Osteoblast (primary cell): ENCODE results near the gene CR2. TPM values are rescaled to one million over a fixed set of nuclear protein-coding genes. Genes with fewer than 3 reads are reported as not detected.

Experiments
- DNase-seq: peaks from one replicate; pipeline ENCODE4 v3.0.0; 2011; ENCODE audit warnings: low spot score, mixed read lengths; ENCODE audit not compliant: insufficient read length; ENCODE audit errors: missing footprints
- H2AFZ ChIP-seq: 2 replicates; pipeline ENCODE4 v1.6.0; 2011; ENCODE audit warnings: mild to moderate bottlenecking, low read length
- H3K27ac ChIP-seq: 2 replicates; pipeline ENCODE4 v1.5.1; 2011; ENCODE audit warnings: mild to moderate bottlenecking, low read depth, low read length, moderate library complexity
- H3K27me3 ChIP-seq: 2 replicates; pipeline ENCODE4 v1.6.0; 2012; ENCODE audit warnings: mild to moderate bottlenecking, control low read depth, inconsistent platforms, low read length, moderate library complexity; ENCODE audit not compliant: insufficient read depth
- H3K36me3 ChIP-seq: 2 replicates; pipeline ENCODE4 v1.5.1; 2011; ENCODE audit warnings: mild to moderate bottlenecking, low read length, control low read depth, moderate library complexity; ENCODE audit not compliant: insufficient read depth
- H3K4me1 ChIP-seq: 2 replicates; pipeline ENCODE4 v1.5.1; 2011; ENCODE audit warnings: mild to moderate bottlenecking, low read length, control low read depth, moderate library complexity; ENCODE audit not compliant: insufficient read depth
- H3K4me2 ChIP-seq: 2 replicates; pipeline ENCODE4 v1.6.0; 2011; ENCODE audit warnings: mild to moderate bottlenecking, low read length; ENCODE audit not compliant: insufficient read depth
- H3K4me3 ChIP-seq: fragments of 200-600 bp; sonication (generic); 3 replicates; pipeline ENCODE4 v1.5.1; 2012; ENCODE audit warnings: mild to moderate bottlenecking, low read length, inconsistent platforms; ENCODE audit not compliant: insufficient read depth
- H3K79me2 ChIP-seq: 2 replicates; pipeline ENCODE4 v1.6.0; 2012; ENCODE audit warnings: mild to moderate bottlenecking, low read length, control low read depth, inconsistent platforms; ENCODE audit not compliant: insufficient read depth
- H3K9me3 ChIP-seq: 2 replicates; pipeline ENCODE4 v1.5.1; 2011; ENCODE audit warnings: low read depth, low read length, control low read depth
- H4K20me1 ChIP-seq: 2 replicates; pipeline ENCODE4 v1.6.0; 2012; ENCODE audit warnings: mild to moderate bottlenecking, low read length, control low read depth; ENCODE audit not compliant: insufficient read depth
- total RNA-seq: library from RNA; depleted of rRNA; stranded (reverse); fragments of >200 nt; gene quantifications from 2 replicates; pipeline ENCODE4 v1.2.3, GENCODE V29; 2012
- TF ChIP-seq, protein P1 (sequence below): IDR thresholded peaks from 2 replicates; pipeline ENCODE4 v1.5.1; 2011; ENCODE audit warnings: mild to moderate bottlenecking, low read depth, low read length, moderate library complexity; ENCODE audit errors: extremely low read depth

Gene CR2
- total RNA-seq, 1 donor: not detected

DNA sequence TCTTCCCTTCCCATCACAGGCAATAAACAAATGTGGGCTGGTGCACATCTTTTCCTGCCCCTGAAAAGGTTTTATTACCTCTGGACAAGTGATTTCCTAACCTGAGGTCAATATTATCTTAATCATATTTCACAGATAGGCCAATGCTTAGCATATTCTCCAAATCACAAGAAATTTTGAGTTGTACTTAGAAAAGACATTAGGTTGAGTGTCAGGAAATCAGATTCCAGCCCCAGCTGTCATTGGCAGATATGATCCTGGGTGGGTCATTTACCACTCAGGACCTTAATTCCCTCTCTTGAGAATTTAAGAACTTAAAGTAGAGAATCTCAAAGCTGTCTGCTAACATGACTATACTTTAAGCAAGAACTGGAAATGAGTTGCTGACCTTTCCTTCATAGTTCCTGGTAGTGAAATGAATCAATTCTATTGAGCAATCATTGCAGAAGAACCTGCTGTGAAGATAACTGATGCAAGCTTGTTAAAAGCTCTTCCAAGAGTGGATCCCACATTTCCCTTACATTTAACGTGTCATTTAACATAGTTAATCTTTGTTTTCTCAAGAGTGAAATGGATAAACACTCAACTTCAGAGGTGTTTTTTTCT is 46.4 kb upstream of the CR2 start:
- DNase-seq: no peak
- no peaks in the 10 kb centered on the region for H4K20me1 ChIP-seq

DNA sequence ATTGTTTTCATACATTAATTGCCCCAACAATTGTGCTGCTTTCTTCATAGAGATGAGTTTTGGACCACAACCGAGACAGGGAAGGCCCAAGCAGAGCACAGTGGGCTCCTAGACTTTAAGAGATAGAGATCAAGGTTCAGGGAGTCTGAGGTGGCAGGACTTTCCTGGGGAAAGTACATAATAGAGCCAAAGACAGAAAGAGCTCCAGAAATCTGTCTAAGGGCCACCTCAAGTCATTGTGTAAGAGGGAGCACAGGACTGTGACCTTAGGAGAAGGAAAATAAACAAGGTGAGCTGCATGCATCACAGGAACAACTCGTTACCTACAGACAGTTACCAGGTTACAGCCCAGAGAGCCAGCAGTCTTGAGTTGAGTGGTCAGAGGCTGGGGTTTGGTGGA is 41.3 kb upstream of the CR2 start:
- no peak overlapping the region for H3K27ac ChIP-seq
- H3K79me2 ChIP-seq: no peaks in the 10 kb centered on the region
- H3K9me3 ChIP-seq: no peaks in the 10 kb centered on the region
- H3K4me2 ChIP-seq: no peak overlapping the region
- H4K20me1 ChIP-seq: no peaks in the 10 kb centered on the region
- no peak for DNase-seq
- TF ChIP-seq, protein P1, sequence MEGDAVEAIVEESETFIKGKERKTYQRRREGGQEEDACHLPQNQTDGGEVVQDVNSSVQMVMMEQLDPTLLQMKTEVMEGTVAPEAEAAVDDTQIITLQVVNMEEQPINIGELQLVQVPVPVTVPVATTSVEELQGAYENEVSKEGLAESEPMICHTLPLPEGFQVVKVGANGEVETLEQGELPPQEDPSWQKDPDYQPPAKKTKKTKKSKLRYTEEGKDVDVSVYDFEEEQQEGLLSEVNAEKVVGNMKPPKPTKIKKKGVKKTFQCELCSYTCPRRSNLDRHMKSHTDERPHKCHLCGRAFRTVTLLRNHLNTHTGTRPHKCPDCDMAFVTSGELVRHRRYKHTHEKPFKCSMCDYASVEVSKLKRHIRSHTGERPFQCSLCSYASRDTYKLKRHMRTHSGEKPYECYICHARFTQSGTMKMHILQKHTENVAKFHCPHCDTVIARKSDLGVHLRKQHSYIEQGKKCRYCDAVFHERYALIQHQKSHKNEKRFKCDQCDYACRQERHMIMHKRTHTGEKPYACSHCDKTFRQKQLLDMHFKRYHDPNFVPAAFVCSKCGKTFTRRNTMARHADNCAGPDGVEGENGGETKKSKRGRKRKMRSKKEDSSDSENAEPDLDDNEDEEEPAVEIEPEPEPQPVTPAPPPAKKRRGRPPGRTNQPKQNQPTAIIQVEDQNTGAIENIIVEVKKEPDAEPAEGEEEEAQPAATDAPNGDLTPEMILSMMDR: no peak
- H3K4me3 ChIP-seq: no peak overlapping the region
- H3K36me3 ChIP-seq: no peaks in the 10 kb centered on the region
- no peaks in the 10 kb centered on the region for H3K27me3 ChIP-seq
- H3K4me1 ChIP-seq: no peaks in the 10 kb centered on the region
- H2AFZ ChIP-seq: no peak overlapping the region

More for the DNA sequence above, 46.4 kb upstream of the CR2 start:
- no peaks in the 10 kb centered on the region for H3K4me1 ChIP-seq
- H3K79me2 ChIP-seq: no peaks in the 10 kb centered on the region
- H3K36me3 ChIP-seq: no peaks in the 10 kb centered on the region
- H3K27ac ChIP-seq: no peak overlapping the region
- no peaks in the 10 kb centered on the region for H3K9me3 ChIP-seq
- H3K27me3 ChIP-seq: no peaks in the 10 kb centered on the region
- TF ChIP-seq, protein P1: no peak
- H3K4me2 ChIP-seq: no peak overlapping the region
- no peak overlapping the region for H3K4me3 ChIP-seq
- no peak overlapping the region for H2AFZ ChIP-seq

DNA sequence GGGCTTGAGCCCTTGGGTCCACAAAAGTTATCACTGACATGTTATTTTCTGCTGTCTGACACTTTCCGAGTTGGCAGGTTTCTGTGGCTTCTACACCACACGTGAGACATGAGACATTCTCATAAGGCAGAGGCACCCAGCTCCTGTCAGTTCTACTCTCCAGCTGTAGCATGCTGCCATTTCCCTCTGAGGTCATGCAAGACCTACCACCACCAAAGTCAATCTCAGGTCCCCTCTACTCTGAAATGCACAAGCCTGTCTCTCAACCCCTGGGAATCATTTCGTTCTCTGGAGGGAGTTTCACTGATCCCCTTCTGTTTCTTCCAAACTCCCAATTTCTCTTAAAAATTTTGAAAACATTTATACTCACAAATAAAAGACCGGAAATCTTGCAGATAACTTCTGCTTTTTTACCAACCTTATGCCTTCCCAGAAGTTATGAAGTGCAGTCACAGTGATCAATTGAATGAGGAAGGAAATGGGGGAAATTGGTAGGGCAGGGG is 39.5 kb upstream of the CR2 start:
- TF ChIP-seq, protein P1: no peak
- H3K79me2 ChIP-seq: no peaks in the 10 kb centered on the region
- no peak overlapping the region for H3K27ac ChIP-seq
- H3K36me3 ChIP-seq: no peaks in the 10 kb centered on the region
- H3K27me3 ChIP-seq: no peaks in the 10 kb centered on the region
- H4K20me1 ChIP-seq: no peaks in the 10 kb centered on the region
- H2AFZ ChIP-seq: no peak overlapping the region
- no peak overlapping the region for H3K4me3 ChIP-seq
- H3K4me2 ChIP-seq: no peak overlapping the region
- no peaks in the 10 kb centered on the region for H3K4me1 ChIP-seq
- no peak for DNase-seq
- no peaks in the 10 kb centered on the region for H3K9me3 ChIP-seq

DNA sequence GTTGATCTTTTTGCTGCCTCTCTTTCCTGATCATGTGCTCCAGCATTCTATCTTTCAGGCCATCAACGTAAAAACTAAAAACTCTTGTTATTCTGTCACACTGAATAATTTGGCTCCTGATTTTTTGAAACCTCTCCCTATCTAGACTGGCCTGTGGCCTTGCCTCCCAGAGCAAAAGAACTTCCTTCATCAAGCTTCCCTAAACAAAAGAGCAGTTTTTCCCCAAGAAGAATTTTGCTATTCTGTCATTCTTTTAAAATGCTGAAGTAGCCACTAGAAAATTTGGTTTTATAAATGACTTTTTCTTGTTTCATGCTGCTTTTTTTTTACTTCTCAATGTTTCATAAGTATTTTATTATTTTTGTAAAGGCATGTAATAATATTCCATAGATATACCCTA is 37.1 kb upstream of the CR2 start:
- no peaks in the 10 kb centered on the region for H3K27me3 ChIP-seq

More for the DNA sequence above, 37.1 kb upstream of the CR2 start:
- TF ChIP-seq, protein P1: no peak
- H2AFZ ChIP-seq: no peak overlapping the region
- no peaks in the 10 kb centered on the region for H3K4me1 ChIP-seq
- H3K79me2 ChIP-seq: no peaks in the 10 kb centered on the region
- H3K36me3 ChIP-seq: no peaks in the 10 kb centered on the region
- no peaks in the 10 kb centered on the region for H4K20me1 ChIP-seq
- no peaks in the 10 kb centered on the region for H3K9me3 ChIP-seq
- H3K4me2 ChIP-seq: no peak overlapping the region
- no peak overlapping the region for H3K4me3 ChIP-seq
- no peak overlapping the region for H3K27ac ChIP-seq
- DNase-seq: no peak
